ENCODE data around the gene NCBP2L. TPM values are rescaled to one million over a fixed set of nuclear protein-coding genes. Genes with fewer than 3 reads are reported as not detected.

Gene NCBP2L
- total and polyA plus RNA-seq, 9 of the 15 experiments (the other 6 are each of a cell fraction or from before 2014, with no cell fraction given) = not detected

DNA sequence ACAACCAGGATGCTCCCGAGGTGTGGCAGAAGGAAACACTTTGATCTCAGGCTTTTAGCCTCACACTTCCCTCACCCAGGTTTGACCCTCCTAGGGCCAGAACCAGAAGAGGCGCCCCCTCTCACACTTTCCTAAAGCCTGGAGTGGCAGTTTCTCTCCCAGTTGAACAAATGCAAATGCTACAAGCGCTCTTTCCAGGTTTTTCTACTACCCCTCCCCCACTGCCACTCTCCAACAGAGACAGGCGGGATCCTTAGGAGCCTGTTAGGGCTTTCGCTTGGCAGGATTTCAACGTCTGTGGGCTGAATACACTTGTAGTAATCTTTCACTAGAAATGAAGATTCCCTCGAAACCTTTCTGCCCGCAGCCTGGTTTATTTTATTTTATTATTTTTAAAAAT is 4.3 kb upstream of the NCBP2L start:
- H3K9me3 ChIP-seq (replicated peaks; ENCODE audit: control insufficient read depth, insufficient read depth, low read depth, low read length) = no peaks in the 10 kb centered on the region
- H3K4me3 ChIP-seq = no peak overlapping the region
- no peak overlapping the region for H3K9ac ChIP-seq (ENCODE audit: insufficient read depth in 1 of 2, low read depth in 2 of 2, low read length in 2 of 2)
- intact Hi-C loops (cut with micrococcal nuclease) (loop anchor here (10.0 kb wide), 1 partner anchor 878 kb away; no protein-coding TSS in a partner anchor), in situ Hi-C loops (cut with MboI) (loop anchor here (10.0 kb wide), 1 partner anchor 228 kb away; no protein-coding TSS in a partner anchor)
- no peak overlapping the region for H2AFZ ChIP-seq (ENCODE audit: low read depth, low read length)
- TF ChIP-seq CBX8 (IDR thresholded peaks at IDR 0.05; ENCODE audit: borderline replicate concordance, extremely low read depth, low read depth, low read length, poor library complexity, severe bottlenecking) = no peak
- H4K20me1 ChIP-seq (replicated peaks; ENCODE audit: control insufficient read depth, insufficient read depth, low read length) = no peaks in the 10 kb centered on the region
- no peaks in the 10 kb centered on the region for H3K9me1 ChIP-seq (ENCODE audit: control insufficient read depth, insufficient read depth, low read length)
- no TSS peak for BruUV-seq (replicated peaks)
- CTCF ChIA-PET (ENCODE audit: low intra/inter-chr PET ratio) = no interaction called here
- FAIRE-seq (no peak), ATAC-seq (no peak), DNase-seq (ENCODE audit: extremely low read depth in 1 of 4, low spot score in 3 of 4) (no peak)
- no peaks in the 10 kb centered on the region for H3K79me2 ChIP-seq (ENCODE audit: control insufficient read depth, insufficient read depth, low read length)
- no peak overlapping the region for H3K4me2 ChIP-seq (ENCODE audit: insufficient read depth, low read length)
- 18% methylated on average over 6 of the region's 8 CpGs for WGBS (ENCODE audit: insufficient coverage, low coverage, missing lambda C conversion rate)
- H3K4me1 ChIP-seq (replicated peaks in 1 of 2; ENCODE audit: control insufficient read depth in 2 of 2, insufficient read depth in 2 of 2, low read length in 2 of 2) = peaks cover 4 to 18% of the 10 kb centered on the region in 2 experiments; a peak in 4 of 5 replicates
- POLR2A ChIA-PET = no interaction called here
- H3K36me3 ChIP-seq (ENCODE audit: control insufficient read depth, insufficient read depth, low read length) = no peaks in the 10 kb centered on the region
- peaks cover 2 to 20% of the 10 kb centered on the region in 2 experiments; a peak in 3 of 5 replicates for H3K27me3 ChIP-seq (ENCODE audit: control insufficient read depth in 2 of 2, insufficient read depth in 2 of 2, low read length in 2 of 2)
- no peak overlapping the region for H3K27ac ChIP-seq (ENCODE audit: extremely low read depth, low read depth, low read length)

DNA sequence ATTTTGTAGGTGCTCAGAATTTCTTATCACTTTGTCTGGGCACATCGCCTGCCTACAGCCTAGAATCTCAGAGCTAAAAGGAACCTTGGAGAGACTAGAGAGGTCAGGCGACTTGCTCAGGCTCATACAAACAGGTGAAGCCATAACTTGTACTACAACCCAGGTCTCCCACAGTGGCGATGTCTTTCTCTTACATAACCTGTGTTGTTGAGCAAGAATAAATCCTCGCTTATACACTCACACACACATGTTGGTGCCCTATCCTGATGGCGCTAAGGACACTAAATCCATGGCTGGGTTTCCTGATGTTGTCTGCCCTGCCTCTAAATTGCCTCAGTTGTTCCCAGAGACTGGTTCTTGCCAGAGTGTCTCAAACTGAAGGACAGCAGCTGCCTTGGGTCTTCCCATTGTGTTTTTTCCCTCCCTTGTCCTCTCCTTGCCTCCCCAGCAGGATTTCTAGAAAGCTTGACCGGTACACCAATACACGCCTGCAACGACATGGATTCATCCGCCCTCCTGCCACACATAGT is 3.6 kb upstream of the NCBP2L start:
- no peaks in the 10 kb centered on the region for H3K79me2 ChIP-seq (ENCODE audit: control insufficient read depth, insufficient read depth, low read length)
- TF ChIP-seq EGR1 (conservative IDR thresholded peaks at IDR 0.05) (no peak), EP400 (IDR thresholded peaks at IDR 0.05) (no peak), CBX5 (IDR thresholded peaks at IDR 0.05; ENCODE audit: borderline replicate concordance, low read depth) (no peak), GATAD2B (IDR thresholded peaks at IDR 0.05; ENCODE audit: borderline replicate concordance) (no peak), POLR2H (tag; IDR thresholded peaks at IDR 0.05; ENCODE audit: low read depth) (no peak)
- TF ChIP-seq, protein P1, sequence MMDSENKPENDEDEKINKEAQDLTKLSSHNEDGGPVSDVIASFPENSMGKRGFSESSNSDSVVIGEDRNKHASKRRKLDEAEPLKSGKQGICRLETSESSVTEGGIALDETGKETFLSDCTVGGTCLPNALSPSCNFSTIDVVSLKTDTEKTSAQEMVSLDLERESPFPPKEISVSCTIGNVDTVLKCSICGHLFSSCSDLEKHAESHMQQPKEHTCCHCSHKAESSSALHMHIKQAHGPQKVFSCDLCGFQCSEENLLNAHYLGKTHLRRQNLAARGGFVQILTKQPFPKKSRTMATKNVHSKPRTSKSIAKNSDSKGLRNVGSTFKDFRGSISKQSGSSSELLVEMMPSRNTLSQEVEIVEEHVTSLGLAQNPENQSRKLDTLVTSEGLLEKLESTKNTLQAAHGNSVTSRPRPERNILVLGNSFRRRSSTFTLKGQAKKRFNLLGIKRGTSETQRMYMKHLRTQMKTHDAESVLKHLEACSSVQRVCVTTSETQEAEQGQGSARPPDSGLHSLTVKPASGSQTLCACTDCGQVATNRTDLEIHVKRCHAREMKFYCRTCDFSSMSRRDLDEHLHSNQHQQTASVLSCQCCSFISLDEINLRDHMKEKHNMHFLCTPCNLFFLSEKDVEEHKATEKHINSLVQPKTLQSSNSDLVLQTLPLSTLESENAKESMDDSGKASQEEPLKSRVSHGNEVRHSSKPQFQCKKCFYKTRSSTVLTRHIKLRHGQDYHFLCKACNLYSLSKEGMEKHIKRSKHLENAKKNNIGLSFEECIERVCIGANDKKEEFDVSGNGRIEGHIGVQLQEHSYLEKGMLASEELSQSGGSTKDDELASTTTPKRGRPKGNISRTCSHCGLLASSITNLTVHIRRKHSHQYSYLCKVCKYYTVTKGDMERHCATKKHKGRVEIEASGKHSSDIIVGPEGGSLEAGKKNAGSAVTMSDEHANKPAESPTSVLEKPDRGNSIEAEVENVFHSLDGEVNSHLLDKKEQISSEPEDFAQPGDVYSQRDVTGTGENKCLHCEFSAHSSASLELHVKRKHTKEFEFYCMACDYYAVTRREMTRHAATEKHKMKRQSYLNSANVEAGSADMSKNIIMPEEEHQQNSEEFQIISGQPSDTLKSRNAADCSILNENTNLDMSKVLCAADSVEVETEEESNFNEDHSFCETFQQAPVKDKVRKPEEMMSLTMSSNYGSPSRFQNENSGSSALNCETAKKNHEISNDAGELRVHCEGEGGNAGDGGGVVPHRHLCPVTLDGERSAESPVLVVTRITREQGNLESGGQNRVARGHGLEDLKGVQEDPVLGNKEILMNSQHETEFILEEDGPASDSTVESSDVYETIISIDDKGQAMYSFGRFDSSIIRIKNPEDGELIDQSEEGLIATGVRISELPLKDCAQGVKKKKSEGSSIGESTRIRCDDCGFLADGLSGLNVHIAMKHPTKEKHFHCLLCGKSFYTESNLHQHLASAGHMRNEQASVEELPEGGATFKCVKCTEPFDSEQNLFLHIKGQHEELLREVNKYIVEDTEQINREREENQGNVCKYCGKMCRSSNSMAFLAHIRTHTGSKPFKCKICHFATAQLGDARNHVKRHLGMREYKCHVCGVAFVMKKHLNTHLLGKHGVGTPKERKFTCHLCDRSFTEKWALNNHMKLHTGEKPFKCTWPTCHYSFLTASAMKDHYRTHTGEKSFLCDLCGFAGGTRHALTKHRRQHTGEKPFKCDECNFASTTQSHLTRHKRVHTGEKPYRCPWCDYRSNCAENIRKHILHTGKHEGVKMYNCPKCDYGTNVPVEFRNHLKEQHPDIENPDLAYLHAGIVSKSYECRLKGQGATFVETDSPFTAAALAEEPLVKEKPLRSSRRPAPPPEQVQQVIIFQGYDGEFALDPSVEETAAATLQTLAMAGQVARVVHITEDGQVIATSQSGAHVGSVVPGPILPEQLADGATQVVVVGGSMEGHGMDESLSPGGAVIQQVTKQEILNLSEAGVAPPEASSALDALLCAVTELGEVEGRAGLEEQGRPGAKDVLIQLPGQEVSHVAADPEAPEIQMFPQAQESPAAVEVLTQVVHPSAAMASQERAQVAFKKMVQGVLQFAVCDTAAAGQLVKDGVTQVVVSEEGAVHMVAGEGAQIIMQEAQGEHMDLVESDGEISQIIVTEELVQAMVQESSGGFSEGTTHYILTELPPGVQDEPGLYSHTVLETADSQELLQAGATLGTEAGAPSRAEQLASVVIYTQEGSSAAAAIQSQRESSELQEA (IDR thresholded peaks at IDR 0.05; ENCODE audit: low read depth) = no peak

More for the DNA sequence above, 3.6 kb upstream of the NCBP2L start:
- no peak overlapping the region for H3K9ac ChIP-seq (ENCODE audit: insufficient read depth in 1 of 2, low read depth in 2 of 2, low read length in 2 of 2)
- peaks cover 2 to 20% of the 10 kb centered on the region in 2 experiments; a peak in 3 of 5 replicates for H3K27me3 ChIP-seq (ENCODE audit: control insufficient read depth in 2 of 2, insufficient read depth in 2 of 2, low read length in 2 of 2)
- ATAC-seq (no peak), DNase-seq (ENCODE audit: extremely low read depth in 1 of 4, low spot score in 3 of 4) (no peak), FAIRE-seq (no peak)
- intact Hi-C loops (cut with micrococcal nuclease) (loop anchor here (10.0 kb wide), 1 partner anchor 879 kb away; no protein-coding TSS in a partner anchor), in situ Hi-C loops (cut with MboI) (loop anchor here (10.0 kb wide), 1 partner anchor 229 kb away; no protein-coding TSS in a partner anchor)
- peaks cover 4 to 18% of the 10 kb centered on the region in 2 experiments; a peak in 4 of 5 replicates for H3K4me1 ChIP-seq (replicated peaks in 1 of 2; ENCODE audit: control insufficient read depth in 2 of 2, insufficient read depth in 2 of 2, low read length in 2 of 2)
- ChIA-PET CTCF (ENCODE audit: low intra/inter-chr PET ratio) (no interaction called here), POLR2A (no interaction called here)
- no peaks in the 10 kb centered on the region for H3K9me3 ChIP-seq (replicated peaks; ENCODE audit: control insufficient read depth, insufficient read depth, low read depth, low read length)
- no TSS peak for BruUV-seq (replicated peaks)
- 35% methylated on average over 8 of the region's 9 CpGs for WGBS (ENCODE audit: insufficient coverage, low coverage, missing lambda C conversion rate)
- no peak overlapping the region for H3K4me2 ChIP-seq (ENCODE audit: insufficient read depth, low read length)
- no peaks in the 10 kb centered on the region for H3K9me1 ChIP-seq (ENCODE audit: control insufficient read depth, insufficient read depth, low read length)
- H3K36me3 ChIP-seq (ENCODE audit: control insufficient read depth, insufficient read depth, low read length) = no peaks in the 10 kb centered on the region
- no peak overlapping the region for H3K27ac ChIP-seq (ENCODE audit: extremely low read depth, low read depth, low read length)
- no peak overlapping the region for H3K4me3 ChIP-seq
- H2AFZ ChIP-seq (ENCODE audit: low read depth, low read length) = no peak overlapping the region
- no peaks in the 10 kb centered on the region for H4K20me1 ChIP-seq (replicated peaks; ENCODE audit: control insufficient read depth, insufficient read depth, low read length)
